ENCODE results near the gene TMEM203. TPM values are rescaled to one million over a fixed set of nuclear protein-coding genes. Genes with fewer than 3 reads are reported as not detected.

The TMEM203 gene
- total and polyA plus RNA-seq, 2 of the 13 experiments (the other 11 are each of a cell fraction or from before 2014, with no cell fraction given) = 23.4 to 36.7 TPM

- TF ChIP-seq ZNF703 (CRISPR knock-in tag; IDR thresholded peaks at IDR 0.05; ENCODE audit: borderline replicate concordance) = 0 out of 2 replicates have a peak, but pooled peaks have one; percentile 6
- TF ChIP-seq NFYB (CRISPR knock-in tag; IDR thresholded peaks at IDR 0.05) = no peak
- no peak for TF ChIP-seq SOX6 (IDR thresholded peaks at IDR 0.05)
- peak; percentile 9; the same call in 1 of the 2 replicates for TF ChIP-seq SOX6 (CRISPR knock-in tag; IDR thresholded peaks at IDR 0.05)
- no peak for TF ChIP-seq IKZF1 (IDR thresholded peaks at IDR 0.05)
- TF ChIP-seq ZFAT (CRISPR knock-in tag; conservative IDR thresholded peaks at IDR 0.05) = no peak
- no peak for TF ChIP-seq MLXIP (CRISPR knock-in tag; IDR thresholded peaks at IDR 0.05; ENCODE audit: borderline replicate concordance)
- TF ChIP-seq HDAC1 (CRISPR knock-in tag; IDR thresholded peaks at IDR 0.05) = 0 out of 2 replicates have a peak, but pooled peaks have one; percentile 28
- TF ChIP-seq NCOA5 (CRISPR knock-in tag; IDR thresholded peaks at IDR 0.05) = no peak
- no peak for TF ChIP-seq STAG1 (CRISPR knock-in tag; IDR thresholded peaks at IDR 0.05)
- peak; percentile 8 for TF ChIP-seq ZNF781 (CRISPR knock-in tag; IDR thresholded peaks at IDR 0.05; ENCODE audit: borderline replicate concordance, not compliant biosample characterization)
- TF ChIP-seq JUND (CRISPR knock-in tag; IDR thresholded peaks at IDR 0.05) = no peak
- TF ChIP-seq ZFP36 (IDR thresholded peaks at IDR 0.05; ENCODE audit: borderline replicate concordance, low read depth, low read length, partially characterized antibody) = no peak
- no peak for TF ChIP-seq DMTF1 (CRISPR knock-in tag; IDR thresholded peaks at IDR 0.05)
- no peak for TF ChIP-seq ZNF580 (CRISPR knock-in tag; IDR thresholded peaks at IDR 0.05; ENCODE audit: borderline replicate concordance, low read depth)
- TF ChIP-seq FOXA1 (IDR thresholded peaks at IDR 0.05) = no peak
- 0 out of 2 replicates have a peak, but pooled peaks have one; percentile 0 for TF ChIP-seq FOXA1 (CRISPR knock-in tag; IDR thresholded peaks at IDR 0.05)
- no peak for TF ChIP-seq AGO1 (IDR thresholded peaks at IDR 0.05; ENCODE audit: low read depth, low read length, poor library complexity, severe bottlenecking)
- TF ChIP-seq ZBTB21 (CRISPR knock-in tag; IDR thresholded peaks at IDR 0.05) = no peak
- TF ChIP-seq ZFYVE20 (CRISPR knock-in tag; IDR thresholded peaks at IDR 0.05; ENCODE audit: borderline replicate concordance, low read depth) = no peak
- TF ChIP-seq HNRNPK (IDR thresholded peaks at IDR 0.05; ENCODE audit: low read depth, low read length, poor library complexity, severe bottlenecking) = no peak
- no peak; the same call in 1 of the 2 replicates for TF ChIP-seq PHF21A (CRISPR knock-in tag; IDR thresholded peaks at IDR 0.05)
- TF ChIP-seq MYPOP (CRISPR knock-in tag; IDR thresholded peaks at IDR 0.05) = no peak; the same call in 1 of the 2 replicates
- TF ChIP-seq ZNF496 (CRISPR knock-in tag; IDR thresholded peaks at IDR 0.05; ENCODE audit: insufficient replicate concordance) = no peak
- TF ChIP-seq ZNF878 (CRISPR knock-in tag; IDR thresholded peaks at IDR 0.05) = no peak
Observed at GRCh38 chr9:137201205-137201868, 4.1 kb downstream of the TMEM203 start (continued).
